HEK293 (cell line): ENCODE data around the gene GRAMD1B.
"Not testable (repeated sequence)": the region's sequence is repeated elsewhere in the genome, so short reads cannot be mapped to it uniquely, and the experiment has no call there.

ENCODE experiments used
- CTCF ChIA-PET: fragments of 350-600 bp; formaldehyde crosslinking; extraction: SDS; loops from one replicate; lab custom pipeline; 2021; ENCODE audit warnings: antibody characterized with exemption; lab: Yijun Ruan, JAX
- POLR2A ChIA-PET: fragments of 300-600 bp; formaldehyde crosslinking; extraction: SDS; loops from one replicate; lab custom pipeline; 2020; ENCODE audit warnings: antibody characterized with exemption, inconsistent platforms; lab: Yijun Ruan, JAX
- H3K27ac ChIP-seq: fragments of 200-500 bp; sonication (Bioruptor generic); 2 replicates; pipeline ENCODE4 v1.5.1; 2014; ENCODE audit warnings: low read depth, low read length, control low read depth, inconsistent platforms; ENCODE audit errors: extremely low read depth
- H3K36me3 ChIP-seq, 2 experiments: fragments of 200-500 bp in 1 of 2; sonication (Bioruptor generic) in 1 of 2; 1 replicate in 1 of 2; 2 replicates in 1 of 2; pipeline ENCODE4 v1.5.1; 2014 to 2017; ENCODE audit warnings: inconsistent platforms in 2 of 2, low read length in 2 of 2; ENCODE audit not compliant: control insufficient read depth in 2 of 2, insufficient read depth in 1 of 2
- H3K4me1 ChIP-seq: fragments of 200-500 bp; sonication (Bioruptor generic); 2 replicates; pipeline ENCODE4 v1.5.1; 2014; ENCODE audit warnings: mild to moderate bottlenecking, low read length, inconsistent platforms; ENCODE audit not compliant: control insufficient read depth, insufficient read depth
- H3K4me3 ChIP-seq: 2 replicates; pipeline ENCODE4 v1.5.1; 2011; ENCODE audit warnings: low read depth, mild to moderate bottlenecking, control low read depth, low read length, moderate library complexity
- H3K9me3 ChIP-seq: fragments of 200-500 bp; sonication (Bioruptor generic); 2 replicates; pipeline ENCODE4 v1.5.1; 2014; ENCODE audit warnings: low read depth, low read length, inconsistent platforms; ENCODE audit not compliant: control insufficient read depth, insufficient read depth
- GLIS2 ChIP-seq: fragments of 450-650 bp; formaldehyde crosslinking; IDR thresholded peaks from 2 replicates; pipeline ENCODE4 v1.5.1; 2016; ENCODE audit warnings: missing biosample characterization, missing genetic modification characterization
- KLF10 ChIP-seq: fragments of 450-650 bp; IDR thresholded peaks from 2 replicates; pipeline ENCODE4 v1.5.1; 2018; ENCODE audit warnings: missing biosample characterization, mild to moderate bottlenecking, missing genetic modification characterization
- KLF9 ChIP-seq: fragments of 450-650 bp; formaldehyde crosslinking; IDR thresholded peaks from 2 replicates; pipeline ENCODE4 v1.5.1; 2016; ENCODE audit warnings: missing biosample characterization, missing genetic modification characterization, low read depth
- SP2 ChIP-seq: fragments of 450-650 bp; formaldehyde crosslinking; IDR thresholded peaks from 2 replicates; pipeline ENCODE4 v1.5.1; 2016; ENCODE audit warnings: missing biosample characterization, missing genetic modification characterization
- SP3 ChIP-seq: fragments of 450-650 bp; formaldehyde crosslinking; IDR thresholded peaks from 2 replicates; pipeline ENCODE4 v1.5.1; 2016; ENCODE audit warnings: missing biosample characterization, missing genetic modification characterization
- TCF7L2 ChIP-seq: IDR thresholded peaks from 2 replicates; pipeline ENCODE4 v1.6.1; 2011; ENCODE audit warnings: low read depth, mild to moderate bottlenecking, inconsistent platforms, low read length, moderate library complexity, borderline replicate concordance
- WT1 ChIP-seq: fragments of 450-650 bp; formaldehyde crosslinking; IDR thresholded peaks from 2 replicates; pipeline ENCODE4 v1.5.1; 2016; ENCODE audit warnings: missing biosample characterization, missing genetic modification characterization
- ZBTB1 ChIP-seq: fragments of 450-650 bp; formaldehyde crosslinking; IDR thresholded peaks from 2 replicates; pipeline ENCODE4 v1.5.1; 2016; ENCODE audit warnings: missing biosample characterization, missing genetic modification characterization
- ZBTB17 ChIP-seq: fragments of 450-650 bp; formaldehyde crosslinking; IDR thresholded peaks from 2 replicates; pipeline ENCODE4 v1.5.1; 2016; ENCODE audit warnings: missing biosample characterization, missing genetic modification characterization
- ZEB2 ChIP-seq: fragments of 450-650 bp; formaldehyde crosslinking; IDR thresholded peaks from 2 replicates; pipeline ENCODE4 v1.5.1; 2016; ENCODE audit warnings: missing biosample characterization, missing genetic modification characterization
- ZNF140 ChIP-seq: fragments of 450-650 bp; formaldehyde crosslinking; IDR thresholded peaks from 2 replicates; pipeline ENCODE4 v1.5.1; 2016; ENCODE audit warnings: missing biosample characterization, missing genetic modification characterization
- ZNF23 ChIP-seq: fragments of 450-650 bp; formaldehyde crosslinking; IDR thresholded peaks from 2 replicates; pipeline ENCODE4 v1.5.1; 2016; ENCODE audit warnings: missing biosample characterization, missing genetic modification characterization, borderline replicate concordance
- ZNF354C ChIP-seq: fragments of 450-650 bp; formaldehyde crosslinking; IDR thresholded peaks from 2 replicates; pipeline ENCODE4 v1.5.1; 2016; ENCODE audit warnings: missing biosample characterization, missing genetic modification characterization, low read depth, borderline replicate concordance
- ZNF366 ChIP-seq: fragments of 450-650 bp; formaldehyde crosslinking; conservative IDR thresholded peaks from 2 replicates; pipeline ENCODE4 v1.5.1; 2016; ENCODE audit warnings: missing biosample characterization, missing genetic modification characterization
- ZNF530 ChIP-seq: fragments of 450-650 bp; formaldehyde crosslinking; IDR thresholded peaks from 2 replicates; pipeline ENCODE4 v1.5.1; 2016; ENCODE audit warnings: low read depth, missing biosample characterization, missing genetic modification characterization
- ZNF610 ChIP-seq: fragments of 450-650 bp; formaldehyde crosslinking; IDR thresholded peaks from 2 replicates; pipeline ENCODE4 v1.5.1; 2016; ENCODE audit warnings: missing biosample characterization, missing genetic modification characterization, borderline replicate concordance
- TF ChIP-seq, protein P1 (sequence below): fragments of 450-650 bp; formaldehyde crosslinking; IDR thresholded peaks from 2 replicates; pipeline ENCODE4 v1.5.1; 2016; ENCODE audit warnings: missing biosample characterization, missing genetic modification characterization
- TF ChIP-seq, protein P2 (sequence below): fragments of 450-650 bp; formaldehyde crosslinking; IDR thresholded peaks from 2 replicates; pipeline ENCODE4 v1.5.1; 2016; ENCODE audit warnings: missing biosample characterization, missing genetic modification characterization
- TF ChIP-seq, protein P3 (sequence below): fragments of 450-650 bp; formaldehyde crosslinking; IDR thresholded peaks from 2 replicates; pipeline ENCODE4 v1.5.1; 2017; ENCODE audit warnings: missing biosample characterization, missing genetic modification characterization

GRAMD1B gene

DNA sequence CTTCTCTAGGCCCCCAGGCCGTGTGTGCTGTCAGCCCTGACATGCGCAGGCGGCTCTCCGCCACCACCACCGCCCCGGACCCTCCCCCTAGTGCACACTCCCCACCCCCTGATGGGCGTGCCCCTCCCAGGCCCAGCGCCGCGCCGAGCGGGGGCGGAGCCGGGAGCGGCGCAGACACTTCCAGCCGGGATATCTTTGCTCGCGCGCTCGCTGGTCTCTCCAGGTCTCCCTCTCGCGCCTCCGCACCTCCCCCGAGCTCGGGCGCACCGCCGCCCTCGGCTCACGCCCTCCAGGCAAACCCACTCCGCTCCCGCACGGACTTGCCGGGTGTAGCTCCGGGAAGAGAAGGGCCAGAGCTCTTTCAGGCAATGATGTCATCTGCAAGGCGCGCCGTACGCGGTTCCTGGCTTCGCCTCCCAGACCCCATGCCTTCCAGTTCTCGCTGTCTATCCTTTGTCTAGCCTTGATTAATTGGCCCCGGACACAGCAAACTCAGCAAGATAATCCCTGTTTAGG is 224.6 kb downstream of the GRAMD1B start, which contains the start of gene SCN3B (continued):
- peak; percentile 43; the same call in 1 of the 2 replicates for TF ChIP-seq WT1
- TF ChIP-seq ZNF530 (tag by site-specific recombination), result no peak
- no peak for TF ChIP-seq TCF7L2
- TF ChIP-seq, protein P1, sequence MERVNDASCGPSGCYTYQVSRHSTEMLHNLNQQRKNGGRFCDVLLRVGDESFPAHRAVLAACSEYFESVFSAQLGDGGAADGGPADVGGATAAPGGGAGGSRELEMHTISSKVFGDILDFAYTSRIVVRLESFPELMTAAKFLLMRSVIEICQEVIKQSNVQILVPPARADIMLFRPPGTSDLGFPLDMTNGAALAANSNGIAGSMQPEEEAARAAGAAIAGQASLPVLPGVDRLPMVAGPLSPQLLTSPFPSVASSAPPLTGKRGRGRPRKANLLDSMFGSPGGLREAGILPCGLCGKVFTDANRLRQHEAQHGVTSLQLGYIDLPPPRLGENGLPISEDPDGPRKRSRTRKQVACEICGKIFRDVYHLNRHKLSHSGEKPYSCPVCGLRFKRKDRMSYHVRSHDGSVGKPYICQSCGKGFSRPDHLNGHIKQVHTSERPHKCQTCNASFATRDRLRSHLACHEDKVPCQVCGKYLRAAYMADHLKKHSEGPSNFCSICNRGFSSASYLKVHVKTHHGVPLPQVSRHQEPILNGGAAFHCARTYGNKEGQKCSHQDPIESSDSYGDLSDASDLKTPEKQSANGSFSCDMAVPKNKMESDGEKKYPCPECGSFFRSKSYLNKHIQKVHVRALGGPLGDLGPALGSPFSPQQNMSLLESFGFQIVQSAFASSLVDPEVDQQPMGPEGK (tag by site-specific recombination), result peak; percentile 80
- peak; percentile 48; the same call in 1 of the 2 replicates for TF ChIP-seq ZEB2 (tag by site-specific recombination)
- TF ChIP-seq, protein P2, sequence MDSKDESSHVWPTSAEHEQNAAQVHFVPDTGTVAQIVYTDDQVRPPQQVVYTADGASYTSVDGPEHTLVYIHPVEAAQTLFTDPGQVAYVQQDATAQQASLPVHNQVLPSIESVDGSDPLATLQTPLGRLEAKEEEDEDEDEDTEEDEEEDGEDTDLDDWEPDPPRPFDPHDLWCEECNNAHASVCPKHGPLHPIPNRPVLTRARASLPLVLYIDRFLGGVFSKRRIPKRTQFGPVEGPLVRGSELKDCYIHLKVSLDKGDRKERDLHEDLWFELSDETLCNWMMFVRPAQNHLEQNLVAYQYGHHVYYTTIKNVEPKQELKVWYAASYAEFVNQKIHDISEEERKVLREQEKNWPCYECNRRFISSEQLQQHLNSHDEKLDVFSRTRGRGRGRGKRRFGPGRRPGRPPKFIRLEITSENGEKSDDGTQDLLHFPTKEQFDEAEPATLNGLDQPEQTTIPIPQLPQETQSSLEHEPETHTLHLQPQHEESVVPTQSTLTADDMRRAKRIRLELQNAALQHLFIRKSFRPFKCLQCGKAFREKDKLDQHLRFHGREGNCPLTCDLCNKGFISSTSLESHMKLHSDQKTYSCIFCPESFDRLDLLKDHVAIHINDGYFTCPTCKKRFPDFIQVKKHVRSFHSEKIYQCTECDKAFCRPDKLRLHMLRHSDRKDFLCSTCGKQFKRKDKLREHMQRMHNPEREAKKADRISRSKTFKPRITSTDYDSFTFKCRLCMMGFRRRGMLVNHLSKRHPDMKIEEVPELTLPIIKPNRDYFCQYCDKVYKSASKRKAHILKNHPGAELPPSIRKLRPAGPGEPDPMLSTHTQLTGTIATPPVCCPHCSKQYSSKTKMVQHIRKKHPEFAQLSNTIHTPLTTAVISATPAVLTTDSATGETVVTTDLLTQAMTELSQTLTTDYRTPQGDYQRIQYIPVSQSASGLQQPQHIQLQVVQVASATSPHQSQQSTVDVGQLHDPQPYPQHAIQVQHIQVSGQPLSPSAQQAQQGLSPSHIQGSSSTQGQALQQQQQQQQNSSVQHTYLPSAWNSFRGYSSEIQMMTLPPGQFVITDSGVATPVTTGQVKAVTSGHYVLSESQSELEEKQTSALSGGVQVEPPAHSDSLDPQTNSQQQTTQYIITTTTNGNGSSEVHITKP (tag by site-specific recombination), result peak; percentile 51
- TF ChIP-seq ZNF610 (tag by site-specific recombination), result peak; percentile 69
- TF ChIP-seq SP2 (tag by site-specific recombination), result peak; percentile 88
- peak; percentile 59; the same call in 1 of the 2 replicates for TF ChIP-seq KLF10 (tag by site-specific recombination)
- TF ChIP-seq ZNF23 (tag by site-specific recombination), result no peak
- TF ChIP-seq, protein P3, sequence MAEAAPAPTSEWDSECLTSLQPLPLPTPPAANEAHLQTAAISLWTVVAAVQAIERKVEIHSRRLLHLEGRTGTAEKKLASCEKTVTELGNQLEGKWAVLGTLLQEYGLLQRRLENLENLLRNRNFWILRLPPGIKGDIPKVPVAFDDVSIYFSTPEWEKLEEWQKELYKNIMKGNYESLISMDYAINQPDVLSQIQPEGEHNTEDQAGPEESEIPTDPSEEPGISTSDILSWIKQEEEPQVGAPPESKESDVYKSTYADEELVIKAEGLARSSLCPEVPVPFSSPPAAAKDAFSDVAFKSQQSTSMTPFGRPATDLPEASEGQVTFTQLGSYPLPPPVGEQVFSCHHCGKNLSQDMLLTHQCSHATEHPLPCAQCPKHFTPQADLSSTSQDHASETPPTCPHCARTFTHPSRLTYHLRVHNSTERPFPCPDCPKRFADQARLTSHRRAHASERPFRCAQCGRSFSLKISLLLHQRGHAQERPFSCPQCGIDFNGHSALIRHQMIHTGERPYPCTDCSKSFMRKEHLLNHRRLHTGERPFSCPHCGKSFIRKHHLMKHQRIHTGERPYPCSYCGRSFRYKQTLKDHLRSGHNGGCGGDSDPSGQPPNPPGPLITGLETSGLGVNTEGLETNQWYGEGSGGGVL (tag by site-specific recombination), result peak; percentile 76
- no peak for TF ChIP-seq ZNF354C (tag by site-specific recombination)
- peak; percentile 87 for TF ChIP-seq SP3 (tag by site-specific recombination)
- TF ChIP-seq ZBTB1 (tag by site-specific recombination), result no peak
- no peak for TF ChIP-seq ZNF140 (tag by site-specific recombination)
- TF ChIP-seq ZNF366, result peak; percentile 31; the same call in 1 of the 2 replicates
- peak; percentile 97 for TF ChIP-seq KLF9 (tag by site-specific recombination)
- peak; percentile 78 for TF ChIP-seq GLIS2 (tag by site-specific recombination)

DNA sequence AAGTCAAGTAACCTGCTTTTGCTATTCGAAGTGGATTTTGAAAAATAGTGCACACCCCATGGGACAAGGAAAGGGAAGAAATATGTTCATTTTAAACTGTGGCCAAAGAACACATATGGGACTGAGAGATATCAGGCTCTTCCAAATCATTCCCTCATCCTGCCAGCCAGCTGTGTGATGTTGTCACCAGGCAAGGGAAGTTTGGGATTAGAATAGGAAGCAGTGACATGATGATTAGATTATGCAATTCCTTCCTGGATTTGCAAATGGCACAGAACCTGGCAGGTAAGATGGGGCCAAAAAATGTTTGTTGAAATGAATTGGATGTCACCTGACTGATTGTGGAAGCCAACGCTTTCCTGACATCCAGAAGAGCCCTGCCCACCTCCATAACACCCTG is 229.2 kb downstream of the GRAMD1B start:
- POLR2A ChIA-PET, result no interaction called here

DNA sequence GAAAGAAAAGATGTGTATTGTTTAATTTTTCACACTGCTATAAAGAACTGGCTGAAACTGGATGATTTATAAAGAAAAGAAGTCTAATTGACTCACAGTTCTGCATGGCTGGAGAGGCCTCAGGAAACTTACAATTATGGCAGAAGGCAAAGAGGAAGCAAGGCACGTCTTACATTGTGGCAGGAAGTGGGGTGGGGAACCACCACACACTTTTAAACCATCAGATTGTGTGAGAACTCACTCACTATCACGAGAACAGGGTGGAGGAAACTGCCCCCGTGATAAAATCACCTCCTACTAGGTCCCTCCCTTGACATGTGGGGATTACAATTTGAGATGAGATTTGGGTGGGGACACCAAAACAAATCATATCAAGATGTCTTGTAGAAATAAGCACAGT is 229.9 kb downstream of the GRAMD1B start:
- H3K4me3 ChIP-seq, CTCF ChIA-PET, H3K4me1 ChIP-seq, H3K36me3 ChIP-seq, H3K27ac ChIP-seq, H3K9me3 ChIP-seq, POLR2A ChIA-PET: not testable (repeated sequence)

More for the DNA sequence above, 229.2 kb downstream of the GRAMD1B start:
- Histone ChIP-seq H3K4me1 (no peaks in the 10 kb centered on the region), H3K27ac (no peak overlapping the region), H3K9me3 (no peaks in the 10 kb centered on the region), H3K36me3 (no peaks in the 10 kb centered on the region), H3K4me3 (no peak overlapping the region)
- no peak for TF ChIP-seq ZBTB17 (tag by site-specific recombination)
- CTCF ChIA-PET, result interaction anchor here (0.7 to 1.5 kb wide), 2 partner anchors 15 to 17 kb away, joined by 3 to 5 read pairs; no protein-coding TSS in a partner anchor
